HEK293 (cell line): ENCODE measurements around the gene HNRNPM.

Source experiments
- CTCF ChIA-PET: fragments of 350-600 bp; formaldehyde crosslinking; extraction: SDS; loops from one replicate; lab custom pipeline; 2021; ENCODE audit warnings: antibody characterized with exemption; lab: Yijun Ruan, JAX
- POLR2A ChIA-PET: fragments of 300-600 bp; formaldehyde crosslinking; extraction: SDS; loops from one replicate; lab custom pipeline; 2020; ENCODE audit warnings: antibody characterized with exemption, inconsistent platforms; lab: Yijun Ruan, JAX
- H3K27ac ChIP-seq: fragments of 200-500 bp; sonication (Bioruptor generic); 2 replicates; pipeline ENCODE4 v1.5.1; 2014; ENCODE audit warnings: low read depth, low read length, control low read depth, inconsistent platforms; ENCODE audit errors: extremely low read depth
- H3K36me3 ChIP-seq, 2 experiments: fragments of 200-500 bp in 1 of 2; sonication (Bioruptor generic) in 1 of 2; 1 replicate in 1 of 2; 2 replicates in 1 of 2; pipeline ENCODE4 v1.5.1; 2014 to 2017; ENCODE audit warnings: inconsistent platforms in 2 of 2, low read length in 2 of 2; ENCODE audit not compliant: control insufficient read depth in 2 of 2, insufficient read depth in 1 of 2
- H3K4me1 ChIP-seq: fragments of 200-500 bp; sonication (Bioruptor generic); 2 replicates; pipeline ENCODE4 v1.5.1; 2014; ENCODE audit warnings: mild to moderate bottlenecking, low read length, inconsistent platforms; ENCODE audit not compliant: control insufficient read depth, insufficient read depth
- H3K4me3 ChIP-seq: 2 replicates; pipeline ENCODE4 v1.5.1; 2011; ENCODE audit warnings: low read depth, mild to moderate bottlenecking, control low read depth, low read length, moderate library complexity
- H3K9me3 ChIP-seq: fragments of 200-500 bp; sonication (Bioruptor generic); 2 replicates; pipeline ENCODE4 v1.5.1; 2014; ENCODE audit warnings: low read depth, low read length, inconsistent platforms; ENCODE audit not compliant: control insufficient read depth, insufficient read depth
- BCL11B ChIP-seq: fragments of 450-650 bp; formaldehyde crosslinking; IDR thresholded peaks from 2 replicates; pipeline ENCODE4 v1.5.1; 2016; ENCODE audit warnings: low read depth, missing biosample characterization, missing genetic modification characterization
- EGR2 ChIP-seq: fragments of 450-650 bp; formaldehyde crosslinking; IDR thresholded peaks from 2 replicates; pipeline ENCODE4 v1.5.1; 2016; ENCODE audit warnings: low read depth, missing biosample characterization, missing genetic modification characterization
- HIC1 ChIP-seq: fragments of 450-650 bp; formaldehyde crosslinking; IDR thresholded peaks from 2 replicates; pipeline ENCODE4 v1.5.1; 2016; ENCODE audit warnings: missing biosample characterization, missing genetic modification characterization
- OSR2 ChIP-seq: fragments of 450-650 bp; formaldehyde crosslinking; IDR thresholded peaks from 2 replicates; pipeline ENCODE4 v1.5.1; 2016; ENCODE audit warnings: missing biosample characterization, missing genetic modification characterization
- SP2 ChIP-seq: fragments of 450-650 bp; formaldehyde crosslinking; IDR thresholded peaks from 2 replicates; pipeline ENCODE4 v1.5.1; 2016; ENCODE audit warnings: missing biosample characterization, missing genetic modification characterization
- SP7 ChIP-seq: fragments of 450-650 bp; formaldehyde crosslinking; IDR thresholded peaks from 2 replicates; pipeline ENCODE4 v1.5.1; 2016; ENCODE audit warnings: missing biosample characterization, missing genetic modification characterization
- TRIM28 ChIP-seq: IDR thresholded peaks from 2 replicates; pipeline ENCODE4 v1.6.1; 2011; ENCODE audit warnings: low read length, control low read depth, borderline replicate concordance
- ZBTB1 ChIP-seq: fragments of 450-650 bp; formaldehyde crosslinking; IDR thresholded peaks from 2 replicates; pipeline ENCODE4 v1.5.1; 2016; ENCODE audit warnings: missing biosample characterization, missing genetic modification characterization
- ZBTB6 ChIP-seq: fragments of 450-650 bp; formaldehyde crosslinking; IDR thresholded peaks from 2 replicates; pipeline ENCODE4 v1.5.1; 2017; ENCODE audit warnings: missing biosample characterization, missing genetic modification characterization
- ZIC2 ChIP-seq: fragments of 450-650 bp; formaldehyde crosslinking; IDR thresholded peaks from 2 replicates; pipeline ENCODE4 v1.5.1; 2016; ENCODE audit warnings: missing biosample characterization, missing genetic modification characterization
- ZNF133 ChIP-seq: fragments of 450-650 bp; formaldehyde crosslinking; IDR thresholded peaks from 2 replicates; pipeline ENCODE4 v1.5.1; 2016; ENCODE audit warnings: missing biosample characterization, missing genetic modification characterization
- ZNF292 ChIP-seq: fragments of 450-650 bp; formaldehyde crosslinking; IDR thresholded peaks from 2 replicates; pipeline ENCODE4 v1.5.1; 2016; ENCODE audit warnings: low read depth, missing biosample characterization, missing genetic modification characterization, borderline replicate concordance
- ZNF335 ChIP-seq: fragments of 450-650 bp; formaldehyde crosslinking; conservative IDR thresholded peaks from 2 replicates; pipeline ENCODE4 v1.5.1; 2016; ENCODE audit warnings: missing biosample characterization, missing genetic modification characterization
- ZNF362 ChIP-seq: fragments of 450-650 bp; formaldehyde crosslinking; IDR thresholded peaks from 2 replicates; pipeline ENCODE4 v1.5.1; 2016; ENCODE audit warnings: missing biosample characterization, missing genetic modification characterization
- ZNF514 ChIP-seq: fragments of 450-650 bp; formaldehyde crosslinking; IDR thresholded peaks from 2 replicates; pipeline ENCODE4 v1.5.1; 2016; ENCODE audit warnings: missing biosample characterization, missing genetic modification characterization
- ZNF530 ChIP-seq: fragments of 450-650 bp; formaldehyde crosslinking; IDR thresholded peaks from 2 replicates; pipeline ENCODE4 v1.5.1; 2016; ENCODE audit warnings: low read depth, missing biosample characterization, missing genetic modification characterization
- ZNF560 ChIP-seq: fragments of 450-650 bp; formaldehyde crosslinking; IDR thresholded peaks from 2 replicates; pipeline ENCODE4 v1.5.1; 2017; ENCODE audit warnings: missing biosample characterization, missing genetic modification characterization, borderline replicate concordance
- ZNF580 ChIP-seq: fragments of 450-650 bp; formaldehyde crosslinking; IDR thresholded peaks from 2 replicates; pipeline ENCODE4 v1.5.1; 2016; ENCODE audit warnings: missing biosample characterization, missing genetic modification characterization
- ZNF664 ChIP-seq: fragments of 450-650 bp; formaldehyde crosslinking; IDR thresholded peaks from 2 replicates; pipeline ENCODE4 v1.5.1; 2016; ENCODE audit warnings: missing biosample characterization, missing genetic modification characterization
- ZNF704 ChIP-seq: fragments of 450-650 bp; formaldehyde crosslinking; IDR thresholded peaks from 2 replicates; pipeline ENCODE4 v1.5.1; 2016; ENCODE audit warnings: missing biosample characterization, missing genetic modification characterization
- TF ChIP-seq, protein P1 (sequence below): fragments of 450-650 bp; formaldehyde crosslinking; IDR thresholded peaks from 2 replicates; pipeline ENCODE4 v1.5.1; 2016; ENCODE audit warnings: missing biosample characterization, missing genetic modification characterization

The HNRNPM gene

DNA sequence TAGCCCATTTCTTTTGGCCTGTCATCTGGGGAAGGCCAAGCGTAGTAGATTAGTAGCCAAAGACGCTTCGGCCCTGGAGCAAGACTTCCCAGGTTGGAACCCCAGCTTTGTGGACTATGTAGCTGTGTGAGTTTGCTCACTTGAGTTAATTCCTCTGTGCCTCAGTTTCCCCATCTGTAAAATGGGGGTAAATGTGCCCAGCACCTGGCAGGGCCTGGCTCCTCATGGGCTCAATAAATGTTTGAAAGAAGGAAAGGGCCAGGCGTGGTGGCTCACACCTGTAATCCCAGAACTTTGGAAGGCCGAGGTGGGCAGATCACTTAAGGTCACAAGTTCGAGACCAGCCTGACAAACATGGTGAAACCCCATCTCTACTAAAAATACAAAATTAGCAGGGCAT, 14.9 kb upstream of the HNRNPM start (continued):
- TF ChIP-seq OSR2 (tag by site-specific recombination), result no peak

DNA sequence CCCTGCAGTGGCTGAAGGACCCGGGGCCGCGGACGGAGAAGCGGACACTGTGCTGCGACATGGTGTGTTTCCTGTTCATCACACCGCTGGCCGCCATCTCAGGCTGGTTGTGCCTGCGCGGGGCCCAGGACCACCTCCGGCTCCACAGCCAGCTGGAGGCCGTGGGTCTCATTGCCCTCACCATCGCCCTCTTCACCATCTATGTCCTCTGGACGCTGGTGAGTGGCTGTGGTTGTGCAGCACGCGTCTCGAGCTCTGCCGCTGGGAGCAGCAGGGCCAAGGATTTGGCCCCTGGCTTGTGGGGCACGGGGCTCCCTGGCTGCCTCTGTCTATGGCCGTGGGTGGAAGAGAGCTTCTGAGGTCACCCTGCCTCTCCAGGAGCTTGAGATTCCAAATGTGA, 14.1 kb upstream of the HNRNPM start:
- CTCF ChIA-PET, result interaction anchor here (1.0 kb wide), 1 partner anchor 75 kb away, joined by 4 read pairs; no protein-coding TSS in a partner anchor
- POLR2A ChIA-PET, result no interaction called here
- no peak overlapping the region for H3K4me3 ChIP-seq
- no peak for TF ChIP-seq EGR2 (tag by site-specific recombination)
- TF ChIP-seq ZNF560 (tag by site-specific recombination), result no peak
- no peak for TF ChIP-seq ZNF664
- TF ChIP-seq ZNF580 (tag by site-specific recombination), result no peak
- peaks cover 0 to 4% of the 10 kb centered on the region in 2 experiments; a peak in 2 of 3 replicates for H3K36me3 ChIP-seq
- H3K4me1 ChIP-seq, result no peaks in the 10 kb centered on the region
- H3K27ac ChIP-seq, result no peak overlapping the region
- no peaks in the 10 kb centered on the region for H3K9me3 ChIP-seq

DNA sequence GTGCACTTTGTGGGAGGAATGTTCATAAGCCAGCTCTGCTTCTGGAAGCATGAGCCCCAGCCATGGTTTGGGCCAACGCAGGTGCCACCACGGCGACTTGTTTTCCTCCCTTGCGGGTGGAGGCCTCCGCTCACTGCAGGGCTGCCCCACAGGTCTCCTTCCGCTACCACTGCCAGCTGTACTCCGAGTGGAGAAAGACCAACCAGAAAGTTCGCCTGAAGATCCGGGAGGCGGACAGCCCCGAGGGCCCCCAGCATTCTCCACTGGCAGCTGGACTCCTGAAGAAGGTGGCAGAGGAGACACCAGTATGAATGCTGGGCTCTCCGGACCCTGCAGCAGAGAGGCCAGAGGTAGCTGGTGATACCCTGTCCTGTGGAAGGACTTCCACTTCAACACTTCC, 6.5 kb upstream of the HNRNPM start:
- Histone ChIP-seq H3K27ac (no peak overlapping the region), H3K36me3 (peaks cover 0 to 4% of the 10 kb centered on the region in 2 experiments; a peak in 2 of 3 replicates), H3K4me3 (no peak overlapping the region), H3K4me1 (peaks cover 5% of the 10 kb centered on the region), H3K9me3 (no peaks in the 10 kb centered on the region)
- no peak for TF ChIP-seq TRIM28
- TF ChIP-seq SP7 (tag by site-specific recombination), result no peak
- no peak for TF ChIP-seq ZNF514 (tag by site-specific recombination)
- TF ChIP-seq BCL11B (tag by site-specific recombination), result no peak
- TF ChIP-seq SP2, result no peak
- POLR2A ChIA-PET, result interaction anchor here (0.8 to 0.9 kb wide), 2 partner anchors 11 to 25 kb away, joined by 3 read pairs; partner anchors contain the start of gene MARCHF2
- CTCF ChIA-PET, result no interaction called here

DNA sequence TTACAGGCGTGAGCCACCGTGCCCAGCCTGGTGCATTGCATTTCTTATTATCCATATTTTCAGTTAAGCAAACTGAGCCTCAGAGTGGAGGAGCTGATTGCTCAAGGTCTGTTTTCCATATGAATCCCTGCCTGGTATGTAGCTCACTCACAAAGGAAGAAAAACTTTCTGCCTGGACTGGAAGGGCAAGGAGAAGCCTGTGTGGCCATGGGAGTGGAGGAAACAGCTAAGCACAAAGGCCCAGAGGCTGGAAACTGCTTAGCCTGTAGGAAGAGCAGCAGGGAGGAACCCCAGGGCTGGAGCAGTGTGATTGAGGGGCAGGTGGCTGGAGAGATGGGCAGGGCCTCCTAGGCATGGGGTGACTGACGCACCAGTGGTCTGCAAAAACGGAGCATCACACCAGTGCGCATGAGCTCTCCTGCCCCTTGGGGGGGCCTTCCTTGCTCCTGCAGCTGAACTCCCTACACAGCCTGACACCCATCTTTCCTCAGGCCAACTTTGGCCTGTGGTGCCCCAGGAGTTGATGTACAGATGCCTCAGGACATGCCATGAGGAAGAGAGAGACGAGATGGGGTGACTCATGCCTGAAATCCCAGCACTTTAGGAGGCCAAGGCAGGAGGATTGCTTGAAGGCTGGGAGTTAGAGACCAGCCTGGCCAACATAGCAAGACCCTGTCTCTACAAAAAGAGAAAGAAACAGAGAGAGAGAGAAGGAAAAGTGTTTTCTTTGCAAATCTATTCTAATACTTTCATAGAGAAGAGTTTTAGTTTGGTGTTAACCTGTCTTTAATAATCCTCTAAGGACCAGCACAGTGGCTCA, 2.8 kb upstream of the HNRNPM start:
- ChIA-PET POLR2A (no interaction called here), CTCF (interaction anchor here (0.6 to 1.3 kb wide), 5 partner anchors 10 to 257 kb away, joined by 3 to 4 read pairs (median 3); partner anchors contain the start of genes ACTL9 and MARCHF2)
- no peaks in the 10 kb centered on the region for H3K9me3 ChIP-seq
- peaks cover 7% of the 10 kb centered on the region for H3K4me1 ChIP-seq
- peaks cover 0 to 16% of the 10 kb centered on the region in 2 experiments; a peak in 2 of 3 replicates for H3K36me3 ChIP-seq
- no peak overlapping the region for H3K27ac ChIP-seq
- no peak overlapping the region for H3K4me3 ChIP-seq
- TF ChIP-seq ZNF133 (tag by site-specific recombination) (no peak), ZNF362 (tag by site-specific recombination) (no peak), ZBTB1 (tag by site-specific recombination) (no peak), ZBTB6 (tag by site-specific recombination) (no peak), ZNF530 (tag by site-specific recombination) (no peak), ZNF704 (tag by site-specific recombination) (no peak), HIC1 (no peak), ZIC2 (tag by site-specific recombination) (peak; percentile 58; the same call in 1 of the 2 replicates), ZNF292 (tag by site-specific recombination) (no peak), SP7 (tag by site-specific recombination) (0 out of 2 replicates have a peak, but pooled peaks have one; percentile 18), ZNF335 (tag by site-specific recombination) (0 out of 2 replicates have a peak, but pooled peaks have one; percentile 15)
- TF ChIP-seq, protein P1, sequence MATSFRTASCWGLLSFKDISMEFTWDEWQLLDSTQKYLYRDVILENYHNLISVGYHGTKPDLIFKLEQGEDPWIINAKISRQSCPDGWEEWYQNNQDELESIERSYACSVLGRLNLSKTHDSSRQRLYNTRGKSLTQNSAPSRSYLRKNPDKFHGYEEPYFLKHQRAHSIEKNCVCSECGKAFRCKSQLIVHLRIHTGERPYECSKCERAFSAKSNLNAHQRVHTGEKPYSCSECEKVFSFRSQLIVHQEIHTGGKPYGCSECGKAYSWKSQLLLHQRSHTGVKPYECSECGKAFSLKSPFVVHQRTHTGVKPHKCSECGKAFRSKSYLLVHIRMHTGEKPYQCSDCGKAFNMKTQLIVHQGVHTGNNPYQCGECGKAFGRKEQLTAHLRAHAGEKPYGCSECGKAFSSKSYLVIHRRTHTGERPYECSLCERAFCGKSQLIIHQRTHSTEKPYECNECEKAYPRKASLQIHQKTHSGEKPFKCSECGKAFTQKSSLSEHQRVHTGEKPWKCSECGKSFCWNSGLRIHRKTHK (tag by site-specific recombination), result no peak
